ENCODE measurements around the gene GPI. TPM values are rescaled to one million over a fixed set of nuclear protein-coding genes. Genes with fewer than 3 reads are reported as not detected.

GPI gene
- total and polyA plus RNA-seq, 9 of the 15 experiments (the other 6 are each of a cell fraction or from before 2014, with no cell fraction given), result 88.3 to 358 (median 122) TPM

DNA sequence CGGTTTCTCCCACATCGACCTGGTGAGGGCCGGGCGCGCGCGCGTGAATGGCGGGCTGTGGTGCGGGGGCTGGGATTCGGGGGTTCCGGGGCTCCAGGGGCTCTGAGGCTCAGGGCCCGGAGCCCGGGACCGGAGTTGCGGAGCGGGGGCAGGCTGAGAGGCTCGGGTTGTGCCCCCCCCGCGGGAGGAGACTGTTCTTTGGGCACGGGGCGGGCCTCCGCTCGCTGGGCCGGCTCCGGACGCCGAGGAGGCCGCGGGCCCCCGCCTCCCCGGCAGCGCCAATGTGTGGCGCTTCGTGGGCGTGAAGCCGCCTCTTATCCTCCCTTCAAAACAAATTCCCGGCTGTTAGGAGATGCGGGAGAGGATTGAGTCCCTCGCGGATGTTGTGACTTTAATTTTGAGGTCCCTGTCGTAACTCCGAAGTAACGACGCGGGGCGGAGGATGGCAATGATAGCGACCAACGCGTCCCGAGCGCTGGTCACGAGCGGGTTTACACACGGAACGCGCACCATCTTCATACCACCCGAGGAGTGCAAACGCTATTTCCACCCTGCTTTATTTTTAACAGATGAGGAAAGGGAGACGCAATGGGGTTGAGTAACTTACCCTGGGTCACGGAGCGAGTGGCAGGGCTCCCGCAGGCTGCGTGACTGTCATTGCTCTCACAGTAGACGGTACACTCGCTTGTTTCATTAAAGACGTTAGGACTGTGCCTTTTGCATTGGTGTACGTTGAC, 63.7 kb downstream of the GPI start (continued):
- TF ChIP-seq ZNF740 (CRISPR knock-in tag; IDR thresholded peaks at IDR 0.05) (0 out of 2 replicates have a peak, but pooled peaks have one; percentile 56), ZNF740 (tag; IDR thresholded peaks at IDR 0.05) (peak in 1 of 2 experiments; percentile 63; a peak in 1 of 4 replicates), HLTF (IDR thresholded peaks at IDR 0.05) (no peak), NFIC (IDR thresholded peaks at IDR 0.05) (no peak), MYC (IDR thresholded peaks at IDR 0.05; ENCODE audit: low read depth, low read length) (no peak), MYC (CRISPR knock-in tag; IDR thresholded peaks at IDR 0.05; ENCODE audit: borderline replicate concordance, low read depth) (no peak), ZSCAN32 (CRISPR knock-in tag; IDR thresholded peaks at IDR 0.05) (no peak), NR0B1 (IDR thresholded peaks at IDR 0.05; ENCODE audit: partially characterized antibody) (no peak), PATZ1 (CRISPR knock-in tag; IDR thresholded peaks at IDR 0.05; ENCODE audit: borderline replicate concordance) (no peak), FOXP1 (CRISPR knock-in tag; IDR thresholded peaks at IDR 0.05) (no peak), SMARCA4 (IDR thresholded peaks at IDR 0.05) (no peak), RUNX1 (IDR thresholded peaks at IDR 0.05; ENCODE audit: low read depth) (no peak), PYGO2 (tag; IDR thresholded peaks at IDR 0.05) (no peak), E2F5 (CRISPR knock-in tag; IDR thresholded peaks at IDR 0.05) (no peak), ZKSCAN8 (CRISPR knock-in tag; IDR thresholded peaks at IDR 0.05) (no peak), ZNF224 (CRISPR knock-in tag; IDR thresholded peaks at IDR 0.05) (no peak), PTBP1 (IDR thresholded peaks at IDR 0.05; ENCODE audit: low read depth, low read length) (no peak), EHMT2 (IDR thresholded peaks at IDR 0.05) (no peak), ATF4 (CRISPR knock-in tag; IDR thresholded peaks at IDR 0.05) (no peak)
- TF ChIP-seq, protein P1, sequence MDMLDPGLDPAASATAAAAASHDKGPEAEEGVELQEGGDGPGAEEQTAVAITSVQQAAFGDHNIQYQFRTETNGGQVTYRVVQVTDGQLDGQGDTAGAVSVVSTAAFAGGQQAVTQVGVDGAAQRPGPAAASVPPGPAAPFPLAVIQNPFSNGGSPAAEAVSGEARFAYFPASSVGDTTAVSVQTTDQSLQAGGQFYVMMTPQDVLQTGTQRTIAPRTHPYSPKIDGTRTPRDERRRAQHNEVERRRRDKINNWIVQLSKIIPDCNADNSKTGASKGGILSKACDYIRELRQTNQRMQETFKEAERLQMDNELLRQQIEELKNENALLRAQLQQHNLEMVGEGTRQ (CRISPR knock-in tag; IDR thresholded peaks at IDR 0.05), result no peak; the same call in 1 of the 2 replicates

Data from K562 (cell line).